BLaER1 treated with 17β-estradiol and CSF1 and Interleukin-3, amounts not matched to agents 10 nM and 100 nM (cell line): ENCODE results near the gene STK17A.

Source experiments
- H3K27ac ChIP-seq, 11 experiments: shearing (Covaris generic); formaldehyde crosslinking; 2 replicates each; pipeline ENCODE4 v1.8.1; 2022
- H3K27me3 ChIP-seq, 11 experiments: shearing (Covaris generic); formaldehyde crosslinking; 2 replicates each; pipeline ENCODE4 v1.8.1; 2022
- H3K36me3 ChIP-seq, 11 experiments: shearing (Covaris generic); formaldehyde crosslinking; 2 replicates each; pipeline ENCODE4 v1.8.1; 2022
- H3K4me1 ChIP-seq, 10 experiments: shearing (Covaris generic); formaldehyde crosslinking; 2 replicates each; pipeline ENCODE4 v1.8.1; 2022
- H3K4me2 ChIP-seq, 11 experiments: shearing (Covaris generic); formaldehyde crosslinking; 2 replicates each; pipeline ENCODE4 v1.8.1; 2022
- H3K4me3 ChIP-seq, 10 experiments: shearing (Covaris generic); formaldehyde crosslinking; 2 replicates each; pipeline ENCODE4 v1.8.1; 2022
- H3K9ac ChIP-seq, 11 experiments: shearing (Covaris generic); formaldehyde crosslinking; 2 replicates each; pipeline ENCODE4 v1.8.1; 2022
- H3K9me3 ChIP-seq, 11 experiments: shearing (Covaris generic); formaldehyde crosslinking; replicated peaks in 1 of 11; 2 replicates each; pipeline ENCODE4 v1.8.1; 2022
- H4K20me1 ChIP-seq, 11 experiments: shearing (Covaris generic); formaldehyde crosslinking; 2 replicates each; pipeline ENCODE4 v1.8.1; 2022
- Cebpa-rat ChIP-seq, 11 experiments: shearing (Covaris generic); IDR thresholded peaks; 2 replicates each; pipeline ENCODE4 v1.8.1; 2022

Gene STK17A

DNA sequence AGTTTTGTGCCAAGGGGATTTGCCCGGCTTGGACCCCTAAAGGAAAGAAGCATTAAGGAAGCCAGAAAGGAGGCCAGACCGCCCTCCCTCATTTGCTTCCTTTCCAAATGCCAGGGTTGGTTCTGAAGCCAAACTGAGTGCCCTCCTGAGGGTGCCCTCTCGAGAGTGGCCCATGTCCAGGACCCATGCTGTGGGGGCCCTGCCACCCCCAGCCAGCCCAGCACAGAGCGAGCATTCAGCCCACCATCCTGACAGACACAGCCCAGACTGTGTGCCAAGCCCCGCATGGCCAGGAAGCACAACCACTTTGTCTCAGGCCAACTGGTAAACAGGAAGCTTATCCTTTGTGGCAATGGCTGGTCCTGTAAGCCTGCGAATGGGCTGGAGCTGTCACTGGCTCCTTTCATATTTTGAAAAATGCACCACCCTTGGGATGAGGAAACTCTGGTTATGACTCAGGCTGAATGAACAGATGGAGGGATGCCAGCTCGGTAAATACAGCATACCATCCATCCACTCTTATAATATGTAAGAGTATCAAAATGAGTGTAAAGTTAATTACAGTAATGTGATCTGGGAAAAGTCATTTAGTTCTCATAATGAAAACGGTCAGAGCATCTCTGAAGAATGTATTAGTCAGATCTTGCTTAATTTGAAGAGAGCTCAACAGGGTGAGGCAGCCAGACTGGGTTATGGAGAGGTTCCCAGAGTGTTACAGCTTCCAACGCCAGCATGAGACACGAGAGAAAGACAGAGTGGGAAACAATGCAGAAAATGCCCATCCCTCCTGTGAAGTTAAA is 65.0 kb downstream of the STK17A start:
- H3K4me2 ChIP-seq: peak overlapping the region; percentile 76 to 96 (median 91)
- H4K20me1 ChIP-seq: peaks cover 0 to 51% (median 24%) of the 10 kb centered on the region in 11 experiments; a peak in 13 of 22 replicates
- peaks cover 0 to under 1% (median 0%) of the 10 kb centered on the region in 11 experiments; a peak in 1 of 22 replicates for H3K9me3 ChIP-seq
- peaks cover 24 to 51% (median 43%) of the 10 kb centered on the region in 11 experiments for H3K36me3 ChIP-seq
- peak overlapping the region in 10 of 11 experiments; percentile 21 to 80 (median 73); a peak in 19 of 22 replicates for H3K9ac ChIP-seq
- peak overlapping the region; percentile 20 to 96 (median 85); a peak in 21 of 22 replicates for H3K27ac ChIP-seq
- TF ChIP-seq Cebpa-rat (IDR thresholded peaks at IDR 0.05): 0 out of 22 replicates have a peak, but pooled peaks of 1 of the 11 experiments have one; percentile 19
- H3K27me3 ChIP-seq: no peaks in the 10 kb centered on the region
- H3K4me3 ChIP-seq: peak overlapping the region in 8 of 10 experiments; percentile 6 to 58 (median 34); a peak in 12 of 20 replicates
- peaks cover 68 to 76% (median 71%) of the 10 kb centered on the region in 10 experiments for H3K4me1 ChIP-seq

DNA sequence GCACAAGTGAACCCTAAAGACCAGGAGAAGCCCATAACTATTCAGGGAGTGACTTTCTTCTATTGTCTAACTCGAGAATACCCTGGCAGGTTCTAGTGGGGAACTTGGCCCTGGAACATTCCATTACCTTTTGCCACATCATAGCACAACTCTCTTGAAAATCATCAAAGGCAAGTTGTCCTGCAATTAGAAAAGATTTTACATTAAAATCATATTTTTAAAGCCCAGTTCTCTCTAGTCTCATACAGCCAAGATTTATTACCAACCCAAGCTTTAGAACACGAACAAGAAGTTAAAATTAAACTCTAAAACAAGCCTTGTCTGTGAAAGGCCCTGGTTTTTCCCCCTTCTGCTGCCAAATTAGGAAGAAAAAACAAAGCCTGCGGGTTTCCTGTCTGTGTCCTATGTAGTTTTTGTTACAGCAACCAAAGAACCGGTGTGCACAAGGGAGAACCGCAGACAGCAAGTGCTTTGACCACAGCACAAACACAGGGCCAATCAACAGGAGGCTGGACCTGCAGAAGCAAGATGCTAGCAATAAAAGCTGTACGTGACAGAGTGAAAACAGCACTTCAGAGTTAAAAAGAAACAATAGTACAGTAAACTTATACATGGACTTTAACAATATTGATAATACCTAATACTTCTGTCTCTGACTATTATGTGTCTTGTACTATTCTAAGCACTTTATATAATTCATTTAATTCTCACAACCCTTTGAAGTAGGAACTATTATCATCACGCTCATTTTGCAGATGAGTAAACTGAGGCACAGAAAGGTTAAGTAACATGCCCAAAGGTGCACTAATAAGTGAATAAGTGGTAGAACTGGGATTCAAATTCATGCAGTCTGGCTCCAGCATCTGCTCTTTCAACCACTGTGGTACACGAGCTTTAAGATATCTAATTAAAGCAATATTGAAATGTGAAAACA is 65.8 kb downstream of the STK17A start:
- peak overlapping the region in 8 of 10 experiments; percentile 6 to 38 (median 24); a peak in 10 of 20 replicates for H3K4me3 ChIP-seq
- no peaks in the 10 kb centered on the region for H3K27me3 ChIP-seq
- peaks cover 0 to 51% (median 24%) of the 10 kb centered on the region in 11 experiments; a peak in 13 of 22 replicates for H4K20me1 ChIP-seq
- H3K4me2 ChIP-seq: peak overlapping the region; percentile 76 to 96 (median 91)
- H3K27ac ChIP-seq: peak overlapping the region; percentile 20 to 96 (median 85); a peak in 20 of 22 replicates
- H3K36me3 ChIP-seq: peaks cover 15 to 47% (median 34%) of the 10 kb centered on the region in 11 experiments
- TF ChIP-seq Cebpa-rat (IDR thresholded peaks at IDR 0.05): no peak; a peak in 1 of 22 replicates
- peaks cover 0 to 9% (median 0%) of the 10 kb centered on the region in 11 experiments; a peak in 5 of 22 replicates for H3K9me3 ChIP-seq
- peak overlapping the region in 10 of 11 experiments; percentile 21 to 80 (median 72); a peak in 19 of 22 replicates for H3K9ac ChIP-seq
- H3K4me1 ChIP-seq: peaks cover 68 to 81% (median 74%) of the 10 kb centered on the region in 10 experiments

DNA sequence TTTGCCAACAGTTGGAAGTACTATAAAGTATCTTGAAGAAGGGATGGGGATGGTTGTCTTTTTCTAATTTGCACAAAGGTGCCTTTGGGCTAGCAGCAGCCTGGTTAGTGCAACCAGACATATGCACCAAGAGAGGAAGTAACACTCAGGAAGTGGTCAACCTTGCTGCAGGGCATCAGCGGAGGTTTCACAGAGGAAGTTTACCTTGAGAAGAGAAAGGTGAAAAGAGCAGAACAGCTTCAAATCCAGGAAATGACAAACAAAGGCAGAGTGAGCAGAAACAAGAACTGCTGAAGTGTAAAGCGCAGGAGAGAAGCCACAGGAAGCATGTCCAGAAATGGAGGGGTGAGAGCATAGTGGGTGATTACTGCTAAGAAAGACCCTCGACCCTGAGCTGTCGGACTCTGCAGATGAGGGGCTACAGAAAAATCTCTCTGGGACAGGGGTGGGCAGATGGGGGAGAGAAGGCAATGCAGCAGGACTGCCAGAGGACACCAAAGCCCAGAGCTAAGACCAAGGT is 66.9 kb downstream of the STK17A start:
- TF ChIP-seq Cebpa-rat (IDR thresholded peaks at IDR 0.05): no peak
- Histone ChIP-seq H3K27me3 (no peaks in the 10 kb centered on the region), H4K20me1 (peaks cover 0 to 51% (median 24%) of the 10 kb centered on the region in 11 experiments; a peak in 13 of 22 replicates), H3K4me1 (peaks cover 68 to 86% (median 77%) of the 10 kb centered on the region in 10 experiments), H3K36me3 (peaks cover 4 to 47% (median 25%) of the 10 kb centered on the region in 11 experiments; a peak in 21 of 22 replicates), H3K27ac (peak overlapping the region in 10 of 11 experiments; percentile 21 to 96 (median 86); a peak in 18 of 22 replicates), H3K4me3 (peak overlapping the region in 6 of 10 experiments; percentile 3 to 48 (median 17); a peak in 4 of 20 replicates), H3K9me3 (peaks cover 0 to 13% (median 3%) of the 10 kb centered on the region in 11 experiments; a peak in 5 of 22 replicates), H3K4me2 (peak overlapping the region; percentile 76 to 96 (median 91)), H3K9ac (peak overlapping the region in 9 of 11 experiments; percentile 11 to 73 (median 62); a peak in 17 of 22 replicates)

DNA sequence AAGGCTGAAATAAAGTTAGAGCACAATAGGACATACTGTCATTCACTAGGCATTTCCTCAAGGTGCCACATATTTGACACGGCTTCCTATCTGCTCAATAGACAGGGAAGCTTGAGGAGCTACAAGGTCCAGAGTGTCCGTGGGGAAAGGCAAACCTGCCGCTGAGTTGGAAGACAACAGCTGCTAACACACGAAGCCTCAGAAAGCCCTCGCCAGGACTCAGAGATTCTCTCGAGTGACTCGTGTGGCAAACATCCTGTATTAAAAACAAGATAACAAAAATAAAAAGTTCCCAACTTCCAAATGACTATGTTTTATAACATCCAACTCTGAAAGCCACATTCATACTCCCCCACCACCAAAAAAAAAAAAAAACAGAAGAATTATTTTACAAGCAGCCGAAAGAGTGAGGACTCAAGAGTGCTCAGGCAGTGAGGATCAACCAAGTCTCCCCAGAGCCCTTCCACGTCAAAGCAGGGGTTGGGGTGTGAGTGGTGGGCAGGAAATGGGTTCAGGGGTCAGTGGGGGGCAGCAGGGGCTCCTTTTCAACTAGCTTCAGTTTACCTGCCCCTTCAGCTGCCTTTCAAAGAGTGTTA is 67.6 kb downstream of the STK17A start:
- H3K4me3 ChIP-seq: no peak overlapping the region
- H3K4me2 ChIP-seq: peak overlapping the region; percentile 76 to 96 (median 91)
- H4K20me1 ChIP-seq: peaks cover 0 to 51% (median 24%) of the 10 kb centered on the region in 11 experiments; a peak in 13 of 22 replicates
- peaks cover 0 to 20% (median 5%) of the 10 kb centered on the region in 11 experiments; a peak in 14 of 22 replicates for H3K9me3 ChIP-seq
- peak overlapping the region in 10 of 11 experiments; percentile 5 to 73 (median 56); a peak in 16 of 22 replicates for H3K9ac ChIP-seq
- peak overlapping the region in 10 of 11 experiments; percentile 21 to 96 (median 86); a peak in 19 of 22 replicates for H3K27ac ChIP-seq
- peaks cover 65 to 84% (median 76%) of the 10 kb centered on the region in 10 experiments for H3K4me1 ChIP-seq
- TF ChIP-seq Cebpa-rat (IDR thresholded peaks at IDR 0.05): no peak
- H3K27me3 ChIP-seq: no peaks in the 10 kb centered on the region
- H3K36me3 ChIP-seq: peaks cover under 1 to 47% (median 22%) of the 10 kb centered on the region in 11 experiments; a peak in 18 of 22 replicates

DNA sequence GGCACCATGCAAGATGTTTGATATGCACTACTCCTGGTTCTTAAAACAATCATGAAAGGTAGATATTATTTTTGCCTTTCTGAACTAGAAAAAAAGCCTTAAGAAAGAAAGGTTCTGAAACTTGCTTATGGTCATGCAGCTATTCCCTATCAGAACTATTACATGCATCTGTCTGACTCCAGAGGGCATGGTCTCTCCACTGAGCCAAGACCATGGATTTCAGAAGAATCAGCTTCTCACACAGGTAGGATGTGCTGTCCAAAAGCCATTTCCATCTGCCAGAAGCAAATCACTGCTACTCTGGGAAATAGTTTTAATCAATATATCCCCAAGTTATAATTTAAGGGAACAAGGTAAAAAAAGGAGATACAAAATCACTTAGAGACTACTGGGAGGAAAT is 69.5 kb downstream of the STK17A start:
- H3K4me3 ChIP-seq: no peak overlapping the region
- peaks cover 0 to 23% (median 14%) of the 10 kb centered on the region in 11 experiments; a peak in 14 of 22 replicates for H3K9me3 ChIP-seq
- no peaks in the 10 kb centered on the region for H3K27me3 ChIP-seq
- H4K20me1 ChIP-seq: peaks cover 0 to 47% (median 24%) of the 10 kb centered on the region in 11 experiments; a peak in 13 of 22 replicates
- peaks cover 4 to 47% (median 27%) of the 10 kb centered on the region in 11 experiments; a peak in 20 of 22 replicates for H3K36me3 ChIP-seq
- H3K4me1 ChIP-seq: peaks cover 47 to 66% (median 57%) of the 10 kb centered on the region in 10 experiments
- peak overlapping the region in 10 of 11 experiments; percentile 77 to 96 (median 92); a peak in 19 of 22 replicates for H3K4me2 ChIP-seq
- no peak overlapping the region for H3K9ac ChIP-seq
- TF ChIP-seq Cebpa-rat (IDR thresholded peaks at IDR 0.05): no peak
- no peak overlapping the region for H3K27ac ChIP-seq

DNA sequence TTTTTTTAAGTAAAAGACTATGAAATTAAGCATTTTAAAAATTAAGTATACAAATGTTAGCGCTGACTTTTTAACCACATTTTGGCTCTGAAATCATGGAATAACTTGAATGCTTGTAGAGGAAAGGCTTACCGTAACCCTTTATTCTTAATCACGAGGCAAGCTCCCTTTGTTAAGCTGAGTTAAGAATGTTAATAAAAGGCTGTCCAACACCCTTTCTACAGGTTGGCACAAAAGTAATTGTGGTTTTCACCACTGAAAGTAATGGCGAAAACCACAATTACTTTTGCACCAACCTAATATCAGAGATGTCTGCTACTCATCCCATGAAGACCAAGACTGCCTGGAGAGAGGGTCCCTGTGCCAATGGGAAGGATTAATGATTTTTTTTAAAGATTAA is 70.6 kb downstream of the STK17A start:
- H4K20me1 ChIP-seq: peaks cover 0 to 44% (median 24%) of the 10 kb centered on the region in 11 experiments; a peak in 13 of 22 replicates
- peaks cover 11 to 56% (median 29%) of the 10 kb centered on the region in 11 experiments; a peak in 21 of 22 replicates for H3K36me3 ChIP-seq
- peaks cover 0 to 23% (median 14%) of the 10 kb centered on the region in 11 experiments; a peak in 14 of 22 replicates for H3K9me3 ChIP-seq
- H3K4me3 ChIP-seq: no peak overlapping the region
- peak overlapping the region in 2 of 11 experiments; percentile 3 to 27; a peak in 1 of 22 replicates for H3K4me2 ChIP-seq
- H3K4me1 ChIP-seq: peaks cover 36 to 55% (median 47%) of the 10 kb centered on the region in 10 experiments
- H3K27ac ChIP-seq: no peak overlapping the region
- no peak overlapping the region for H3K9ac ChIP-seq
- H3K27me3 ChIP-seq: no peaks in the 10 kb centered on the region
- no peak for TF ChIP-seq Cebpa-rat (IDR thresholded peaks at IDR 0.05)

DNA sequence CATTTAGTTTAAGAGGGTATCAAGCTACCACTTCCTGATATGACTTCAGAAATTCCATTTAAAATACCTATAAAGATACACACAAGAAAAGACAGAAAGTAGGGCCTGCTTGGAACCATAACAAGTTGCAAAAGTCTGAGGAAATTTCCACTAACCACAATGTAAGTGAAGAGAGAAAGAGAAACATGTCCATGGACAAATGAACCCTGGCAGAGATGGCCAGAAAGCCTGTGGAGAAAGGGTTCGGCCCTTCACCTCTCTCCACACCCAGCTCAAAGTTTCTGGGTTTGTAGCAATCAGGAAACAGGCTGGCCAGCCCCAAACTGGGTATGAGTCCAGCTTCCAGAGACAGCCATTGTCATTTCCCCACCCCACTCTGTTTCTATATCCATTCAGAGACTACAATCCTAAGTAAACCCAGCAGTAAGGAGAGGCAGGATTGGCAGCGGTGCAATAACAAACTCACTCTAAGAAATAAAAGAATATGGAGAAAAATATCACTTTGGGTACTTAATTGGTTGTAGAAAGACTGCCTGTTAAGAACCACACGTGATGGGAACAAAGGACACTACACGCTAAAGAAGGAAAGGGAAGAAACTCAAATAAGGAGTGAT is 71.1 kb downstream of the STK17A start:
- TF ChIP-seq Cebpa-rat (IDR thresholded peaks at IDR 0.05): no peak
- Histone ChIP-seq H4K20me1 (peaks cover 0 to 39% (median 24%) of the 10 kb centered on the region in 11 experiments; a peak in 12 of 22 replicates), H3K27me3 (no peaks in the 10 kb centered on the region), H3K4me2 (peak overlapping the region in 3 of 11 experiments; percentile 3 to 27 (median 17); a peak in 3 of 22 replicates), H3K9me3 (peaks cover 0 to 23% (median 14%) of the 10 kb centered on the region in 11 experiments; a peak in 14 of 22 replicates), H3K4me3 (no peak overlapping the region), H3K27ac (no peak overlapping the region), H3K36me3 (peaks cover 15 to 62% (median 32%) of the 10 kb centered on the region in 11 experiments; a peak in 21 of 22 replicates), H3K4me1 (peaks cover 34 to 55% (median 45%) of the 10 kb centered on the region in 10 experiments), H3K9ac (no peak overlapping the region)
